Measurements from ENCODE around the gene ALDH5A1. TPM values are rescaled to one million over a fixed set of nuclear protein-coding genes. Genes with fewer than 3 reads are reported as not detected.

ALDH5A1 gene
- total RNA-seq, 1 donor from 2014 or later: 3.7 TPM

- no peak for DNase-seq (ENCODE audit: low read depth)
- Histone ChIP-seq H3K27me3 (ENCODE audit: insufficient read depth, low read length) (no peaks in the 10 kb centered on the region), H3K4me3 (ENCODE audit: insufficient read depth, low read depth, low read length) (no peak overlapping the region), H3K36me3 (ENCODE audit: insufficient read depth, low read length) (no peaks in the 10 kb centered on the region), H3K4me1 (ENCODE audit: insufficient read depth, low read length) (no peaks in the 10 kb centered on the region), H3K4me2 (ENCODE audit: low read length) (no peak overlapping the region), H3K9me3 (ENCODE audit: insufficient read depth, low read depth, low read length) (no peaks in the 10 kb centered on the region), H3K27ac (ENCODE audit: low read depth, low read length) (no peak overlapping the region), H3K79me2 (ENCODE audit: insufficient read depth, low read length) (no peaks in the 10 kb centered on the region), H3K9ac (ENCODE audit: low read length) (no peak overlapping the region), H2AFZ (ENCODE audit: low read depth, low read length) (no peak overlapping the region), H4K20me1 (ENCODE audit: insufficient read depth, low read length) (no peaks in the 10 kb centered on the region)
- no peak overlapping the region for H3K27ac Mint-ChIP-seq (ENCODE audit: unreplicated experiment)
- no peaks in the 10 kb centered on the region for H3K9me3 Mint-ChIP-seq (ENCODE audit: unreplicated experiment)
- TF ChIP-seq EZH2 (IDR thresholded peaks at IDR 0.05; ENCODE audit: insufficient read depth, low read length): no peak
- no peak for TF ChIP-seq CTCF (IDR thresholded peaks at IDR 0.05; ENCODE audit: insufficient read depth, low read depth, low read length)
- H3K36me3 Mint-ChIP-seq (ENCODE audit: low read depth, unreplicated experiment): no peaks in the 10 kb centered on the region
- H3K4me3 Mint-ChIP-seq (ENCODE audit: unreplicated experiment): no peak overlapping the region
- no peaks in the 10 kb centered on the region for H3K4me1 Mint-ChIP-seq (ENCODE audit: low read depth, unreplicated experiment)
- peaks cover 6% of the 10 kb centered on the region for H3K27me3 Mint-ChIP-seq (ENCODE audit: low read depth, unreplicated experiment)
- FAIRE-seq: no peak
Observed at GRCh38 chr6:24451581-24452388, 43.0 kb upstream of the ALDH5A1 start.

GRCh38 chr6:24453921-24454320 is 40.8 kb upstream of the ALDH5A1 start:
- Histone ChIP-seq H3K27me3 (ENCODE audit: insufficient read depth, low read length) (no peaks in the 10 kb centered on the region), H3K4me2 (ENCODE audit: low read length) (no peak overlapping the region), H3K4me1 (ENCODE audit: insufficient read depth, low read length) (no peaks in the 10 kb centered on the region), H3K27ac (ENCODE audit: low read depth, low read length) (no peak overlapping the region), H3K79me2 (ENCODE audit: insufficient read depth, low read length) (no peaks in the 10 kb centered on the region), H4K20me1 (ENCODE audit: insufficient read depth, low read length) (no peaks in the 10 kb centered on the region), H3K4me3 (ENCODE audit: insufficient read depth, low read depth, low read length) (no peak overlapping the region), H3K36me3 (ENCODE audit: insufficient read depth, low read length) (no peaks in the 10 kb centered on the region), H3K9me3 (ENCODE audit: insufficient read depth, low read depth, low read length) (no peaks in the 10 kb centered on the region), H3K9ac (ENCODE audit: low read length) (no peak overlapping the region), H2AFZ (ENCODE audit: low read depth, low read length) (no peak overlapping the region)
- no peak overlapping the region for H3K27ac Mint-ChIP-seq (ENCODE audit: unreplicated experiment)
- H3K9me3 Mint-ChIP-seq (ENCODE audit: unreplicated experiment): no peaks in the 10 kb centered on the region
- DNase-seq (ENCODE audit: low read depth) (no peak), FAIRE-seq (no peak)
- H3K4me1 Mint-ChIP-seq (ENCODE audit: low read depth, unreplicated experiment): no peaks in the 10 kb centered on the region
- H3K36me3 Mint-ChIP-seq (ENCODE audit: low read depth, unreplicated experiment): no peaks in the 10 kb centered on the region
- TF ChIP-seq CTCF (IDR thresholded peaks at IDR 0.05; ENCODE audit: insufficient read depth, low read depth, low read length) (no peak), EZH2 (IDR thresholded peaks at IDR 0.05; ENCODE audit: insufficient read depth, low read length) (no peak)
- peaks cover 3% of the 10 kb centered on the region for H3K27me3 Mint-ChIP-seq (ENCODE audit: low read depth, unreplicated experiment)
- H3K4me3 Mint-ChIP-seq (ENCODE audit: unreplicated experiment): no peak overlapping the region

- Mint-ChIP-seq H3K4me3 (ENCODE audit: unreplicated experiment) (no peak overlapping the region), H3K9me3 (ENCODE audit: unreplicated experiment) (no peaks in the 10 kb centered on the region), H3K4me1 (ENCODE audit: low read depth, unreplicated experiment) (no peaks in the 10 kb centered on the region), H3K27me3 (ENCODE audit: low read depth, unreplicated experiment) (no peaks in the 10 kb centered on the region), H3K27ac (ENCODE audit: unreplicated experiment) (no peak overlapping the region), H3K36me3 (ENCODE audit: low read depth, unreplicated experiment) (no peaks in the 10 kb centered on the region)
- Histone ChIP-seq H3K36me3 (ENCODE audit: insufficient read depth, low read length) (no peaks in the 10 kb centered on the region), H3K4me1 (ENCODE audit: insufficient read depth, low read length) (no peaks in the 10 kb centered on the region), H2AFZ (ENCODE audit: low read depth, low read length) (no peak overlapping the region), H3K27ac (ENCODE audit: low read depth, low read length) (no peak overlapping the region), H3K4me2 (ENCODE audit: low read length) (no peak overlapping the region), H3K79me2 (ENCODE audit: insufficient read depth, low read length) (no peaks in the 10 kb centered on the region), H3K9ac (ENCODE audit: low read length) (no peak overlapping the region), H3K4me3 (ENCODE audit: insufficient read depth, low read depth, low read length) (no peak overlapping the region), H3K27me3 (ENCODE audit: insufficient read depth, low read length) (no peaks in the 10 kb centered on the region), H4K20me1 (ENCODE audit: insufficient read depth, low read length) (no peaks in the 10 kb centered on the region), H3K9me3 (ENCODE audit: insufficient read depth, low read depth, low read length) (no peaks in the 10 kb centered on the region)
- TF ChIP-seq CTCF (IDR thresholded peaks at IDR 0.05; ENCODE audit: insufficient read depth, low read depth, low read length): no peak
- no peak for TF ChIP-seq EZH2 (IDR thresholded peaks at IDR 0.05; ENCODE audit: insufficient read depth, low read length)
- DNase-seq (ENCODE audit: low read depth) (no peak), FAIRE-seq (no peak)
Observed at GRCh38 chr6:24454452-24454851, 40.3 kb upstream of the ALDH5A1 start.

Data from astrocyte (in vitro differentiated cells and primary cell).